Measurements from ENCODE around the gene E2F4.
A peak's percentile ranks its signal among the peaks of the same experiment; 100 is the strongest.

The E2F4 gene

GRCh38 chr16:67158637-67159600 lies 33.0 kb upstream of the E2F4 start:
- peak overlapping the region; percentile 91 for H3K27ac ChIP-seq
- TF ChIP-seq CTCF (IDR thresholded peaks at IDR 0.05) = no peak
- TF ChIP-seq ZFX (IDR thresholded peaks at IDR 0.05; ENCODE audit: borderline replicate concordance) = no peak

- TF ChIP-seq ZFX (IDR thresholded peaks at IDR 0.05; ENCODE audit: borderline replicate concordance) (no peak), CTCF (IDR thresholded peaks at IDR 0.05) (no peak)
- peak overlapping the region; percentile 91 for H3K27ac ChIP-seq
Measured at GRCh38 chr16:67161595-67162058, 30.3 kb upstream of the E2F4 start.

GRCh38 chr16:67162506-67163163 lies 29.3 kb upstream of the E2F4 start:
- H3K27ac ChIP-seq = no peak overlapping the region
- no peak for TF ChIP-seq ZFX (IDR thresholded peaks at IDR 0.05; ENCODE audit: borderline replicate concordance)
- no peak for TF ChIP-seq CTCF (IDR thresholded peaks at IDR 0.05)

- no peak overlapping the region for H3K27ac ChIP-seq
- TF ChIP-seq ZFX (IDR thresholded peaks at IDR 0.05; ENCODE audit: borderline replicate concordance) (no peak), CTCF (IDR thresholded peaks at IDR 0.05) (no peak)
Measured at GRCh38 chr16:67163164-67163998, 28.6 kb upstream of the E2F4 start.

GRCh38 chr16:67163999-67164558 lies 27.9 kb upstream of the E2F4 start:
- no peak for TF ChIP-seq CTCF (IDR thresholded peaks at IDR 0.05)
- TF ChIP-seq ZFX (IDR thresholded peaks at IDR 0.05; ENCODE audit: borderline replicate concordance) = no peak
- no peak overlapping the region for H3K27ac ChIP-seq

GRCh38 chr16:67164599-67165061 lies 27.3 kb upstream of the E2F4 start, which contains the start of gene HSF4:
Gene HSF4, plus strand, starts transcription at chr16:67164745. Its CDS starts 67 bp downstream, at chr16:67164812.
- H3K27ac ChIP-seq = no peak within 1 kb of the TSS

More at GRCh38 chr16:67164599-67165061, 27.3 kb upstream of the E2F4 start, which contains the start of gene HSF4:
- no peak for TF ChIP-seq CTCF (IDR thresholded peaks at IDR 0.05)
